OCI-LY1 (cell line): ENCODE data around the gene EEF2K.

Source experiments
- H2AFZ ChIP-seq: fragments of 200-600 bp; sonication (generic), shearing (Covaris generic); 2 replicates; pipeline ENCODE4 v1.6.0; 2014; ENCODE audit warnings: antibody characterized with exemption, mild to moderate bottlenecking, low read length
- H3F3A ChIP-seq: fragments of 200-600 bp; sonication (generic), shearing (Covaris generic); 2 replicates; pipeline ENCODE4 v1.6.0; 2014; ENCODE audit warnings: mild to moderate bottlenecking, antibody characterized with exemption, low read length, moderate library complexity; ENCODE audit not compliant: insufficient read depth
- H3K27ac ChIP-seq: fragments of 200-600 bp; sonication (generic); 2 replicates; pipeline ENCODE4 v1.5.1; 2014; ENCODE audit warnings: low read length, mixed run types, mild to moderate bottlenecking, low read depth; ENCODE audit not compliant: poor library complexity, severe bottlenecking
- H3K27me3 ChIP-seq: fragments of 200-600 bp; sonication (generic); 2 replicates; pipeline ENCODE4 v1.6.0; 2014; ENCODE audit warnings: antibody characterized with exemption, mild to moderate bottlenecking, low read length, moderate library complexity; ENCODE audit not compliant: insufficient read depth
- H3K36me3 ChIP-seq: fragments of 200-600 bp; sonication (generic); 2 replicates; pipeline ENCODE4 v1.6.1; 2014; ENCODE audit warnings: mild to moderate bottlenecking, antibody characterized with exemption, low read length, moderate library complexity, mixed read lengths; ENCODE audit not compliant: insufficient read depth
- H3K4me1 ChIP-seq: fragments of 200-600 bp; sonication (generic); 2 replicates; pipeline ENCODE4 v1.5.1; 2014; ENCODE audit warnings: mild to moderate bottlenecking, low read length, moderate library complexity; ENCODE audit not compliant: insufficient read depth, severe bottlenecking
- H3K4me2 ChIP-seq: fragments of 200-600 bp; sonication (generic), shearing (Covaris generic); 2 replicates; pipeline ENCODE4 v1.6.1; 2014; ENCODE audit warnings: low read length
- H3K4me3 ChIP-seq: fragments of 200-600 bp; sonication (generic); 2 replicates; pipeline ENCODE4 v1.5.1; 2014; ENCODE audit warnings: low read length, low read depth, mild to moderate bottlenecking, mixed read lengths; ENCODE audit not compliant: poor library complexity, severe bottlenecking
- H3K79me2 ChIP-seq: fragments of 200-600 bp; shearing (Covaris generic); 2 replicates; pipeline ENCODE4 v1.6.1; 2016; ENCODE audit warnings: mixed run types, low read length, mixed read lengths; ENCODE audit not compliant: insufficient read depth
- H3K9ac ChIP-seq: fragments of 200-600 bp; sonication (generic), shearing (Covaris generic); 2 replicates; pipeline ENCODE4 v1.6.1; 2014; ENCODE audit warnings: mild to moderate bottlenecking, low read length, mixed read lengths
- H3K9me2 ChIP-seq: fragments of 200-600 bp; sonication (generic), shearing (Covaris generic); 2 replicates; pipeline ENCODE4 v1.6.1; 2014; ENCODE audit warnings: low read depth, mild to moderate bottlenecking, low read length, mixed read lengths
- H3K9me3 ChIP-seq: fragments of 200-600 bp; shearing (Covaris generic); 2 replicates; pipeline ENCODE4 v1.6.1; 2014; ENCODE audit warnings: low read length, mixed read lengths
- H4K20me1 ChIP-seq: fragments of 200-600 bp; sonication (generic), shearing (Covaris generic); 2 replicates; pipeline ENCODE4 v1.6.0; 2016; ENCODE audit warnings: mild to moderate bottlenecking, low read length; ENCODE audit not compliant: insufficient read depth
- CTCF ChIP-seq: fragments of 200-600 bp; sonication (generic), shearing (Covaris generic); IDR thresholded peaks from 2 replicates; pipeline ENCODE4 v1.5.1; 2017; ENCODE audit warnings: mild to moderate bottlenecking, antibody characterized with exemption, low read length, moderate library complexity, mixed read lengths
- EZH2 ChIP-seq: fragments of 200-600 bp; sonication (generic), shearing (Covaris generic); IDR thresholded peaks from 2 replicates; pipeline ENCODE4 v1.8.0; 2017; ENCODE audit warnings: borderline replicate concordance, mixed run types, mild to moderate bottlenecking, antibody characterized with exemption, low read length, moderate library complexity, mixed read lengths

Gene EEF2K

DNA sequence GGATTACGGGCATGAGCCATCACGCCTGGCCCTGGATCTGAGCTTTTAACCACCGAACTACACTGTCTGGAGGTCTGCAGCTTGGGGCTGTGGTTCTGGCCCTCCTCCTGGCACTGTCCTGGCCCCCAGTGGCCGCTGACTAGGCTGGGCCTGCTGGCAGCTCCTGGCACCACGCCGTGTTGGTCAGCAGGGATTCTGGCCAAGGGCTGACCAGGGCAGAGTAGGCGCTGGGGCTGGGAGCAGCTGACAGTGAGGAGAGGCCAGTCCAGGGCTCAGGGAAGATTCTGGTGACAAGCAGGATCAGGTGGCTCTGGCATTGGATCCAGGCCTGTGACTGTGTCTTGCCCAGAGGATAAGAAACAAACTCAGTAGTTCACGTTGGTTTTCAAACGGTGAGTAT, 14.6 kb downstream of the EEF2K start:
- H3K9me3 ChIP-seq: no peaks in the 10 kb centered on the region
- TF ChIP-seq CTCF: no peak
- no peak for TF ChIP-seq EZH2
- peaks cover 28% of the 10 kb centered on the region for H3K4me1 ChIP-seq
- H3K27me3 ChIP-seq: no peaks in the 10 kb centered on the region
- H4K20me1 ChIP-seq: no peaks in the 10 kb centered on the region
- no peak overlapping the region for H3K9ac ChIP-seq
- H3K9me2 ChIP-seq: no peaks in the 10 kb centered on the region
- peaks cover 10% of the 10 kb centered on the region; the same call in 1 of the 2 replicates for H3K36me3 ChIP-seq
- no peaks in the 10 kb centered on the region for H3F3A ChIP-seq
- H3K27ac ChIP-seq: no peak overlapping the region
- H2AFZ ChIP-seq: no peak overlapping the region
- H3K79me2 ChIP-seq: 0 out of 2 replicates have a peak, but pooled peaks cover 6% of the 10 kb centered on the region
- no peak overlapping the region for H3K4me3 ChIP-seq
- H3K4me2 ChIP-seq: no peak overlapping the region

GRCh38 chr16:22222006-22222405, 15.9 kb downstream of the EEF2K start:
- no peaks in the 10 kb centered on the region for H3K27me3 ChIP-seq
- no peak overlapping the region for H3K4me2 ChIP-seq
- H3K4me1 ChIP-seq: peaks cover 15% of the 10 kb centered on the region
- no peak overlapping the region for H3K4me3 ChIP-seq
- H3F3A ChIP-seq: no peaks in the 10 kb centered on the region
- no peaks in the 10 kb centered on the region for H3K9me3 ChIP-seq
- H3K27ac ChIP-seq: no peak overlapping the region
- TF ChIP-seq CTCF (no peak), EZH2 (no peak)
- H3K79me2 ChIP-seq: 0 out of 2 replicates have a peak, but pooled peaks cover 6% of the 10 kb centered on the region
- H2AFZ ChIP-seq: no peak overlapping the region
- no peaks in the 10 kb centered on the region for H4K20me1 ChIP-seq
- no peak overlapping the region for H3K9ac ChIP-seq
- peaks cover 16% of the 10 kb centered on the region; the same call in 1 of the 2 replicates for H3K36me3 ChIP-seq
- no peaks in the 10 kb centered on the region for H3K9me2 ChIP-seq

DNA sequence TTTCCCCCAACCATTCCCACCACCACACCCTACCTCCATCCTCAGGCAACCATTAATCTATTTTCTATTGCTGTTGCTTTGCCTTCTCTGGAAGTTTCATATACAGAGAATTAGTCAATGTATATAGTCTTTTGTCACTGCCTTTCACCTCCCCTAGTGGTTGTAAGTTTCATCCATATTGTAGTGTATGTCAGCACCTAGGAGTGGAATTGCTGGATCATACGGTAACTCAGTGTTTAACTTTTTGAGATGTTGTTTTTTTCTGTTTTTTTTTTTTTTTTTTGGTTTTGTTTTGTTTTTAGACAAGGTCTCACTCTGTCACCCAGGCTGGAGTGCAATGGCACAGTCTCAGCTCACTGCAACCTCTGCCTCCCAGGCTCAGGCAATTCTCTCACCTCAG, 16.9 kb downstream of the EEF2K start:
- no peaks in the 10 kb centered on the region for H3K9me2 ChIP-seq
- no peaks in the 10 kb centered on the region for H4K20me1 ChIP-seq
- H3K27ac ChIP-seq: no peak overlapping the region
- TF ChIP-seq EZH2: no peak
- TF ChIP-seq CTCF: no peak
- no peaks in the 10 kb centered on the region for H3K27me3 ChIP-seq
- H3K36me3 ChIP-seq: peaks cover 24% of the 10 kb centered on the region
- H3K4me3 ChIP-seq: no peak overlapping the region
- 0 out of 2 replicates have a peak, but pooled peaks cover 6% of the 10 kb centered on the region for H3K79me2 ChIP-seq
- H3K4me1 ChIP-seq: peaks cover 7% of the 10 kb centered on the region
- H2AFZ ChIP-seq: no peak overlapping the region
- no peaks in the 10 kb centered on the region for H3F3A ChIP-seq
- H3K9me3 ChIP-seq: no peaks in the 10 kb centered on the region
- H3K9ac ChIP-seq: no peak overlapping the region
- H3K4me2 ChIP-seq: no peak overlapping the region
